Activated naive CD4-positive, alpha-beta T cell treated with anti-CD3 and anti-CD28 coated beads, Interleukin-2, amount 50 U/mL, for 24 hours (primary cell): ENCODE measurements around the gene SRGAP2B.
"Not testable (repeated sequence)": the region's sequence is repeated elsewhere in the genome, so short reads cannot be mapped to it uniquely, and the experiment has no call there.

Source experiments
- H3K27ac Mint-ChIP-seq: one replicate; pipeline ENCODE4 v1.8.0; 2021; ENCODE audit warnings: mild to moderate bottlenecking, mixed read lengths
- H3K27me3 Mint-ChIP-seq: one replicate; pipeline ENCODE4 v1.8.0; 2021; ENCODE audit warnings: mixed read lengths
- H3K36me3 Mint-ChIP-seq: one replicate; pipeline ENCODE4 v1.8.0; 2021; ENCODE audit warnings: mixed read lengths
- H3K4me1 Mint-ChIP-seq: one replicate; pipeline ENCODE4 v1.8.0; 2021; ENCODE audit warnings: mixed read lengths
- H3K4me3 Mint-ChIP-seq: one replicate; pipeline ENCODE4 v1.8.0; 2021; ENCODE audit warnings: mild to moderate bottlenecking, mixed read lengths
- H3K9me3 Mint-ChIP-seq: one replicate; pipeline ENCODE4 v1.8.0; 2021; ENCODE audit warnings: mixed read lengths

SRGAP2B gene

GRCh38 chr1:144917154-144918026 lies 177.7 kb downstream of the SRGAP2B start:
- H3K36me3 Mint-ChIP-seq, H3K9me3 Mint-ChIP-seq, H3K27me3 Mint-ChIP-seq, H3K4me3 Mint-ChIP-seq, H3K27ac Mint-ChIP-seq, H3K4me1 Mint-ChIP-seq: not testable (repeated sequence)

DNA sequence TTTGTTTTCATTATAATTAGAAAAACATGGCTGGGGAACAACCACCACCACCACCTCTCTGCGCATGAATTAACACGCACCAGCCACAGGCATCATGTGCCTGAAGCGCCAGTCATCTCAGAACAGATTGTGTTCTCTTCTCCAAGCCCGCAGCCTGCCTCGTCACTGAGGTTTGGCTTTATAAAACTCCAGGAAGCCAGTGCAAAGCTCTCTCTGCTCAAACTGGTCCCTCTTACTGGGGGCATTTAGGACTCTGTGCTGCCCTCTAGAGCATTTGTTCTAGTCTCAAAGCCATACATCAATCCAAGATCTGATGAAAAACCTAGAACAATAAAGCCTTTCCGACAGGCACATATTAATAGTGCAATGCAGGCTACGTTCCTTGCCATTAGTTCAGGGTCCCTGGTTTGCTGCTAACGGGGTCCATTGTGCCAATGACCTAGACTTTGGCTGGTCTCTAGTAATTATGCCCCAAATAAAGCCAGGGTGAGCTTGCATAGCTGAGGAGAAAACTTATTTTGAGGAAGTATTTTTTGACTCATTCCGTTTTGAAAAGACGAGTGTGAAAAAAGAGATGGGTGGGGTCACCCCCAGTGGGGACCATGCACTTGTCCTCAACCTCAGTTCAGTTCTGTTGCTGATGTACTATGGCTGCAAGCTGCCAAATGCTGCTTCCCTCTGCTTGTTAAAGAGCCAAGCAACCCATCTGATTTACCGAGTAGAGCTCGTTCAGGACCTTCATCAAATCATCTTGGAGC lies 181.0 kb downstream of the SRGAP2B start:
- H3K9me3 Mint-ChIP-seq, H3K27ac Mint-ChIP-seq, H3K27me3 Mint-ChIP-seq, H3K4me1 Mint-ChIP-seq, H3K4me3 Mint-ChIP-seq, H3K36me3 Mint-ChIP-seq: not testable (repeated sequence)

GRCh38 chr1:144913458-144913857 lies 181.7 kb downstream of the SRGAP2B start:
- not testable (repeated sequence) for H3K27me3 Mint-ChIP-seq, H3K9me3 Mint-ChIP-seq, H3K27ac Mint-ChIP-seq, H3K36me3 Mint-ChIP-seq, H3K4me1 Mint-ChIP-seq, H3K4me3 Mint-ChIP-seq

DNA sequence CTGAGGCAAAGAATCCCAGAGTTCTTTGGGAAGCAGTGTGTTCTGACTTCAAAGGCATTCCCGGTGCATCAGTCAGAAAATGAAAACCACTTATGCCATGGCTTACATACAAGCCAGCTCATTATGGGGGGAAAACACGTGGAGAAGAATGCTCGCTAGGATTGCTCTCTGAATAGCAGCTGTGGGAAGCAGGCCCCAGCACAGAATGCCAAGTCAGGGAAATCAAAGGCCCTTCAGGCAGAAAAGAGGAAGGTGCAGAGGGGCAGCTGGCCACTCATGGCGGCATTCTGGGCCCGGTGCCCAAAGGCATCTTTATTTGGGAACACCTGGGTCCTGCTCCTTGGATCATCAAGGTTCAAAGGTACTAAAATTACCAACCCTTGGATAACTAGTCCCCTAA lies 184.4 kb downstream of the SRGAP2B start:
- not testable (repeated sequence) for H3K27me3 Mint-ChIP-seq, H3K4me1 Mint-ChIP-seq, H3K36me3 Mint-ChIP-seq, H3K4me3 Mint-ChIP-seq, H3K9me3 Mint-ChIP-seq, H3K27ac Mint-ChIP-seq

DNA sequence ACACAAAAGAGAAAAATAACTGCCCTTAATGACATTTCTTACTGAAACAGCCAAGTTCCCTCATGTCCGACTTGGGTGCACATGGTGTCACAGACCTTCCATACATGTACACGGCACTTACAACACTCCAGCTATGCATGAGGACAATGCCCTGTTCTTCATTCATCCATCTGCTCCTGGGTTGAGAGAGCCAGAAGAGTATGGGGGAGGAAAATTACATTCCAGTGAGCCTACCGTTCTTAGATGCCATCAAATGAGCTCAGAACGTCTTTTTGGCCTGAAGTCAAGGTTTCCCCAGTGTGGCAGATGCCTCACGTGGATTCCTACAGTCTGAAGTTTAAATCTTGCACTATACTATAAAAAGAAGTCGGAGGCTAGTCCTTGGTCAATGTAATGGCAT lies 194.3 kb downstream of the SRGAP2B start:
- not testable (repeated sequence) for H3K4me1 Mint-ChIP-seq, H3K9me3 Mint-ChIP-seq, H3K27me3 Mint-ChIP-seq, H3K4me3 Mint-ChIP-seq, H3K27ac Mint-ChIP-seq, H3K36me3 Mint-ChIP-seq

DNA sequence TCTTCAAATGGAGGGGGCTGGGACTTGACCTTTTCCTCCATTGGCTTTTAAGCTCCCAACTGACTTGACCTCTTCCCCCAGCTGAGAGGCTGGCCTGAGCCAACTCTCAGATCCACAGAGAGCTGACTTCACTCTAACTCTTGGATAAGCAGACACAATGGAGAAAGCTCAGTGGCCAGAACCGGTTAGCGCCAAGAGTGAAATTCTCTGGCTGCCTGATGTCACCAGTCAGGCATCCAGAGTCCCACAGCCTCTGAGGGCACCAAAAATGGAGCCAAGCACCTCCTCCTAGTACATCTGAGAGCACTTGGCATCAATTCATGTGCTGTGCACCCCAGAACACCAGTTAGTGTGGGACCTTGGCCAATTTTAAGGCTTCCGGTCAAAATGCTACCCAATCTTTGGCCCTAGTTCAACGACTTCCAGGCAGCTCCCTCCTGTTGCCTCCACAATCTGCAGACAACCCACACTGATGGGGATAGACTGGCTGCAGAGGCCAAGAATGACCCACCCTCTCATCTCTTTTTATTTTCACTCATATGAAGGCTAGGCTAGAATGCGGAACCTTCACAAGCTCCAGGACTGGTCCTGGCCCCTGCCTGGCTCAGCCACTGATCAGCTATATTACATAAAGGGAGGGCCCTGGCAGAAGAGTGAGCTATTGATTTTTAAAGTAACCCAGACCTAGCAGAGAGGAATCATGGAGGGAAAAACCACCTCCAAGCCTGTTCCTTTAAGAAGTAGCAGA lies 200.5 kb downstream of the SRGAP2B start:
- H3K27me3 Mint-ChIP-seq, H3K4me3 Mint-ChIP-seq, H3K27ac Mint-ChIP-seq, H3K36me3 Mint-ChIP-seq, H3K9me3 Mint-ChIP-seq, H3K4me1 Mint-ChIP-seq: not testable (repeated sequence)

- not testable (repeated sequence) for H3K27me3 Mint-ChIP-seq, H3K4me1 Mint-ChIP-seq, H3K4me3 Mint-ChIP-seq, H3K27ac Mint-ChIP-seq, H3K9me3 Mint-ChIP-seq, H3K36me3 Mint-ChIP-seq
Measured at GRCh38 chr1:144893710-144894438, 201.3 kb downstream of the SRGAP2B start.

GRCh38 chr1:144893062-144893461 lies 202.1 kb downstream of the SRGAP2B start:
- not testable (repeated sequence) for H3K4me1 Mint-ChIP-seq, H3K36me3 Mint-ChIP-seq

DNA sequence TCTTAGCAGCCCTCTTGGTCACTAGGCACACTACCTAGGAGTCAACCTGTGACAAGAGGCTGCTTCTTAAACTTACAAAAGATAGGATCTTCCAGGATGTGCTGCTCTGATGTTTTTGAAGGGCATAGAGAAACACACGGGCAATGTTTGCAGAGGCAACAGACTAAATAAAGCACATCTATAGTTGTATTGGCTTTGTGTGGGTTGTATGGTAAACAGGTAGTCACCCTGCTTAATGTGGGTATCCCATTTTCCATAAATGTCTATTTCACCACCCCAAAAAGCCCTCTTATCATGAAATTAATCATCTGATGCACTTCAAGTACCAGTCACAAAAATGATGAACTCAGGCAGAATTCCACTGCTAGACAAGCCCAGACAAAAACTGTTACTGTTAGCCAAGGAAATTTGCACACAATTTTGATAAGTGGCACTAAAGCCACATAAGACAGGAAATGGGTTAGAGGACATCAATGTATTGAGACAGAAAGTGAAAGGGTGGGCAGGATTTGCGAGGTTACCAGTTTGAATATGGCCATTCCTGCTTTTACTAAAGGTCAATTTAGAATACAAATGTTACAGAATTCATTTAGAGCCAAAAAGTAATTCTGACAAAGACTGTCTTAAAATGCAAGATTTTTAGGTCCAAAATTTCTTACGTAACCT lies 205.5 kb downstream of the SRGAP2B start:
- not testable (repeated sequence) for H3K27me3 Mint-ChIP-seq, H3K4me1 Mint-ChIP-seq, H3K4me3 Mint-ChIP-seq, H3K36me3 Mint-ChIP-seq, H3K9me3 Mint-ChIP-seq, H3K27ac Mint-ChIP-seq

More at GRCh38 chr1:144893062-144893461, 202.1 kb downstream of the SRGAP2B start:
- H3K4me3 Mint-ChIP-seq, H3K27ac Mint-ChIP-seq, H3K9me3 Mint-ChIP-seq, H3K27me3 Mint-ChIP-seq: not testable (repeated sequence)

DNA sequence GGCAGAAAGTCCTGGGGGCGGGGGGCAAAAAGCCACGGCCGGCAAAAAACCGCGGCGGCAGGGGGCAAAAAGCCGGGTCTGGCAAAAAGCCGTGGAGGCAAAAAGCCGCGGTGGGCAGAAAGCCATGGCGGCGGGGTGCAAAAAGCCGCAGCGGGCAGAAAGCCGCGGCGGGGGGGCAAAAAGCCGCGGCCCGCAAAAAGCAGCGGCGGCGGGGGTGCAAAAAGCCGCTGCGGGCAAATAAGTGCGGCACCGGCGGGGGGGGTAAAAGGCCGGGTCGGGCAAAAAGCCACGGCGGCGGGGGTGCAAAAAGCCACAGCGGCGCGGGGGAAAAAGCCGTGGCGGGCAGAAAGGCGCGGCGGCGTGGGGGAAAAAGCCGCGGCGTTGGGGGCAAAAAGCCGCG lies 212.1 kb downstream of the SRGAP2B start:
- H3K27me3 Mint-ChIP-seq, H3K27ac Mint-ChIP-seq, H3K36me3 Mint-ChIP-seq, H3K4me3 Mint-ChIP-seq, H3K4me1 Mint-ChIP-seq, H3K9me3 Mint-ChIP-seq: not testable (repeated sequence)

DNA sequence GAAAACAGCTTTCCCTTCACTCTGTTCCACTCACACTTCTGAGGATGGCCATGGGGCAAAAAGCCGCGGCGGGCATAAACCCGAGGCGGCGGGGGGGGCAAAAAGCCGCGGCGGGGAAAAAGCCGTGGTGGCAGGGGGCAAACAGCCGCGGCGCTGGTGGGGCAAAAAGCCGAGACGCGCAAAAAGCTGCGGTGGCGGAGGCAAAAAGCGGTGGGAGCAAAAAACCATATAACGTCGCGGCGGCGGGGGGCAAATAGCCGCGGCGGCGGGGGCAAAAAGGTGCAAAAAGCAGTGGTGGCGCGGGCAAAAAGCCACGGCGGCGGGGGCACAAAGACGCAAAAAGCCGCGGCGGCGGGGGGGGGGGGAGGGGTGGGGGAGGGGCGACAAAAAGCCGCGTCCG lies 212.8 kb downstream of the SRGAP2B start:
- not testable (repeated sequence) for H3K27me3 Mint-ChIP-seq, H3K9me3 Mint-ChIP-seq, H3K27ac Mint-ChIP-seq, H3K4me1 Mint-ChIP-seq, H3K36me3 Mint-ChIP-seq, H3K4me3 Mint-ChIP-seq

DNA sequence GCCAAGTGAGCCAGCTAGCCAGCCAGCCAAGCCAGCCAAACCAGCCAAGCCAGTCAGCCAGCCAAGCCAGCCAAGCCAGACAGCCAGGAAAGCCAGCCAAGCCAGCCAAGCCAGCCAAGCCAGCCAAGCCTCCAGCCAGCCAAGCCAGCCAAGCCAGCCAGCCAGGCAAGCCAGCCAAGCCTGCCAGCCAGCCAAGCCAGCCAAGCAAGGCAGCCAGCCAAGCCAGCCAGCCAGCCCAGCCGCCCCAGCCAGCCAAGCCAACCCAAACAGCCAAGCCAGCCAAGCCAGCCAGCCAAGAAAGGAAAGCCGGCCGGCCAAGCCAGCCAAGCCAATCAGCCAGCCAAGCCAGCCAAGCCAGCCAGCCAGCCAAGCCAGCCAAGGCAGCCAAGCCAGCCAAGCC lies 236.5 kb downstream of the SRGAP2B start:
- not testable (repeated sequence) for H3K4me3 Mint-ChIP-seq, H3K9me3 Mint-ChIP-seq, H3K27me3 Mint-ChIP-seq, H3K4me1 Mint-ChIP-seq, H3K36me3 Mint-ChIP-seq, H3K27ac Mint-ChIP-seq
